GM21526 (cell line): ENCODE data around the gene SPATA32.

Experiments
- ATAC-seq: cut with Tn5 transposase; IDR thresholded peaks from one replicate; pipeline ENCODE4 v1.9.1; 2021; ENCODE audit warnings: moderate library complexity; ENCODE audit not compliant: unreplicated experiment, low FRiP score

SPATA32 gene

DNA sequence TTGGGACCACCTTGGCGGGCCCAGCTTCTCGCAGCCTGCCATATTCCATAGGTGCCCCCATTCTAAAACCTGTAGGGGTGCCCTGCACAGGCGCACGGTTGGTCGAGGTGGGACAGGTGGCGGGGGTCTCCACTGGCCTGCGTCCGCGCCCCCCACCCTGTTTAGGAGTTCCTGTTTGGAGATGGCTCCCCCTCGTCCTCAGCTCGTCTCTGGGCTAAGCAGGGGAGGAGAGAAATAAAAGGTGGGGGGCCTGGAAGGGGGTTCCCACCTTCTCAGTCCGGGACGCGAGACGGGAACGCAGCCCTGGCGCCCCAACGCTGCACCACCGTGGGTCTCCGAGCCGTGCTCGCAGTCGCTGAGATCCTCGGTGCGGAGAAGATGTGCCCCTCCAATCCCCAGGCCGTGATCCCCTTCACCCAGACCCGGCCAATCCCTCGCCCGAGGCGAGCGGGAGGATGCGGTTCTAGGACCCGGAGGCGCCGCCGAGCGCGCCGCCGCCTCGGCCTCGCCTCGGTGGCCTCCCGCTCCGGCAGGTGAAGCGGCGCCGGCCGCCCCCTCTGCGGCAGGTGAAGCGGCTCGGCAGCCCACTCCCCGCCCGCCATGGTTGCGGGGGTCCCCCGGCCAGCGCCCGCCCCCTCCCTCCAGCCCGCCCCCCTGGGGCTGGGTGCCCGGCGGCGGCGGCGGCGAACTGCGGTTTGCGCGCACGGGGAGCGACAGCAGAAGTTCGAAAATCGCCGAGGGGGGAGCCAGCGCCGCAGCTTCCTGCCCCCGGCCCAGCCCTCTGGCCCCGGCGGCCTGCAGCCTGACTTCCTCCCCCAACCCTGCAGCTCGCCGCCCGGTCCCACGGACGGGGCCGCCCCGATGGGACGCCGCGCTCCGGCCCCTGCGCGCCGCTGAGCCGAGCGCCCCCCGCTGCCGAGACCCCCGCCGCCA lies 40.5 kb downstream of the SPATA32 start, which contains the start of gene FMNL1:
TSS of gene FMNL1 (plus strand) at position 805 of the 933 bp plus-strand sequence. CDS start 240 bp downstream, outside the sequence.
- ATAC-seq = no peak

DNA sequence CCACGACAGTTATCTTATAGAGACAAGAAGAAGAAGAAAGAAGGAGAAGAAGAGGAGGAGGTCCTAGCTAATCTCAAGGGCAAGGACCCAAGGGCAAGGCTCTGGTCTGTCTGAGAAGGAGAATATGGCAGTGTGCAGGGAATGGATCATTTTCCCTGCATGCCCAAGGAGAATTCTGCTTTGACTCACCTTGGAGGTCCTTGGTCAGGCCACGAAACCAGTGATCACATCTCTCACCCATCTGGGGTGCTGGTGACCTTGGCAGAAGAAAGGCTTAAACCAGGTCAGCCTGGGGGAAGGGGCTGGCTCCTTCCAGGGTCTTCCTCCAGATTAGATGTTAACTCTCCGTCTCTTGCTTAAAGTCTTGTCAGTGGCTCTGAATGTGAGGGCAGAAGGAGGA lies 41.8 kb downstream of the SPATA32 start:
- no peak for ATAC-seq

DNA sequence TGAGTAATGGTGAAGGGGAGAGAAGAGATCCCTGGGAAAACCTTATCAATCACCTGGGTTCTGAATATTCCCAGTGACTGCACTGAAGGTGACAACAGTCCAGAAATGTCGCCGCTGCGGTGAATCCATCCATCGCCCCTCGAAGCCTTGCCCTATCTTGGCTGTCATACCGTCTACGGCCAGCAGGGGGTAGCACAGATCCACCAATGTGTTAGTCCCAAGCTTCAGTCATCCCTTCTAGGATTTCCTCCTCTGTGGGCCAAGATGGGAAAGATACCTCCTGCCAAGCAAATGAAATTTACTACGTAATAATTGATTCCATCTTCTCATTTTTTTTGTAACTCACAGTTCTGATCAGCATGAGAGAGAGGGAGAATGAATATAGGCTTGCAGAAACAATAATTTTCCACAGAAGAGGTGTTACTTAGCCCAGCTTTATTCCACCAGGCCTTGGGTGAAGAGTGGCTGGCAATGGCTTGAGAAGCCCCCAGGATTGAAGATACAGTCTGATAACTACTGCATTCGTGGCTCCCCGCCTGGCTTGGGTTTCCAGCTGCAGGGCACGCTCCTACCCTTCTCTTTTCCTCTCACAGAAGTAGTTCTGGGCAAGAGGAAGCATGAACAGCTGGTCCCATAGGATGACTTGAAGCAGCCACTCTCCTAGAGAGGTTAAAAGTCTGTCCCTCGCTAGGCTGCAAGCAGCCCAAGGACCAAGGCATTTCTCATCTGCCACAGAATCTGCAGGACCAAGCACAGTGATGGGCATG lies 42.8 kb downstream of the SPATA32 start:
- no peak for ATAC-seq
